PC-3 (cell line): Measurements from ENCODE around the gene CELF5. TPM values are rescaled to one million over a fixed set of nuclear protein-coding genes. Genes with fewer than 3 reads are reported as not detected.

Experiments used
- ATAC-seq: fragments of 200-7000 bp; cut with Tn5 transposase; 2 replicates; pipeline ENCODE4 v1.9.1; 2020; ENCODE audit warnings: mild to moderate bottlenecking, moderate library complexity
- Bru-seq: library from RNA; stranded (reverse); fragments of 400-500 nt; gene quantifications from one replicate; lab custom pipeline; 2021; lab: Mats Ljungman, UMichigan
- BruChase-seq, 2 experiments: library from RNA; stranded (reverse); fragments of 400-500 nt; gene quantifications; one replicate each; lab custom pipeline; 2021; lab: Mats Ljungman, UMichigan
- BruUV-seq: library from RNA; stranded (reverse); fragments of 400-500 nt; replicated peaks from 2 replicates; lab custom pipeline; 2021; lab: Mats Ljungman, UMichigan
- CTCF ChIA-PET: fragments of 300-600 bp; sonication (Branson Sonifier 250); formaldehyde crosslinking; loops from one replicate; lab custom pipeline; 2022; ENCODE audit warnings: antibody characterized with exemption; lab: Charles Lee
- POLR2A ChIA-PET: fragments of 300-600 bp; sonication (Branson Sonifier 250); formaldehyde crosslinking; loops from one replicate; lab custom pipeline; 2022; ENCODE audit warnings: antibody characterized with exemption; ENCODE audit not compliant: unreplicated experiment; lab: Charles Lee
- DNase-seq: peaks from one replicate; pipeline ENCODE4 v3.0.0-alpha.2; 2015
- H2AFZ ChIP-seq: fragments of 300-600 bp; sonication (generic); 2 replicates; pipeline ENCODE4 v1.6.0; 2016; ENCODE audit warnings: antibody characterized with exemption, low read length
- H3F3A ChIP-seq: fragments of 300-600 bp; sonication (generic); one replicate; pipeline ENCODE4 v1.6.0; 2017; ENCODE audit warnings: antibody characterized with exemption, low read length, control low read depth, mild to moderate bottlenecking; ENCODE audit not compliant: unreplicated experiment
- H3K27ac ChIP-seq: fragments of 300-600 bp; sonication (generic); 2 replicates; pipeline ENCODE4 v1.5.1; 2016; ENCODE audit warnings: mild to moderate bottlenecking, low read length
- H3K27me3 ChIP-seq: fragments of 300-600 bp; sonication (generic); 2 replicates; pipeline ENCODE4 v1.6.1; 2016; ENCODE audit warnings: low read length, mixed read lengths
- H3K36me3 ChIP-seq: fragments of 300-600 bp; sonication (generic); 2 replicates; pipeline ENCODE4 v1.6.1; 2016; ENCODE audit warnings: low read depth, mixed run types, low read length, mixed read lengths
- H3K4me1 ChIP-seq: fragments of 300-600 bp; sonication (generic); 2 replicates; pipeline ENCODE4 v1.5.1; 2016; ENCODE audit warnings: low read length; ENCODE audit not compliant: insufficient read depth
- H3K4me2 ChIP-seq: fragments of 300-600 bp; sonication (generic); 2 replicates; pipeline ENCODE4 v1.6.0; 2016; ENCODE audit warnings: low read length
- H3K4me3 ChIP-seq: fragments of 300-600 bp; sonication (generic); 2 replicates; pipeline ENCODE4 v1.5.1; 2016; ENCODE audit warnings: mild to moderate bottlenecking, low read length, mixed read lengths
- H3K79me2 ChIP-seq: fragments of 300-600 bp; sonication (generic); 2 replicates; pipeline ENCODE4 v1.6.1; 2017; ENCODE audit warnings: low read length, mixed read lengths
- H3K9ac ChIP-seq: fragments of 300-600 bp; sonication (generic); 2 replicates; pipeline ENCODE4 v1.6.0; 2016; ENCODE audit warnings: mild to moderate bottlenecking, low read length
- H3K9me2 ChIP-seq: fragments of 300-600 bp; sonication (generic); replicated peaks from 2 replicates; pipeline ENCODE4 v1.6.1; 2016; ENCODE audit warnings: mixed run types, low read length, mixed read lengths
- H3K9me3 ChIP-seq: fragments of 300-600 bp; sonication (generic); 2 replicates; pipeline ENCODE4 v1.6.1; 2016; ENCODE audit warnings: low read length, mixed read lengths
- H4K20me1 ChIP-seq: fragments of 300-600 bp; sonication (generic); 2 replicates; pipeline ENCODE4 v1.6.1; 2016; ENCODE audit warnings: low read length, mixed read lengths
- CTCF ChIP-seq: fragments of 300-600 bp; sonication (generic); conservative IDR thresholded peaks from 2 replicates; pipeline ENCODE4 v1.5.1; 2017; ENCODE audit warnings: antibody characterized with exemption, low read depth, mild to moderate bottlenecking, low read length
- EZH2 ChIP-seq: fragments of 300-600 bp; sonication (generic); IDR thresholded peaks from one replicate; pipeline ENCODE4 v1.6.1; 2017; ENCODE audit warnings: antibody characterized with exemption, mild to moderate bottlenecking, low read length; ENCODE audit not compliant: unreplicated experiment
- EZH2phosphoT487 ChIP-seq: fragments of 300-600 bp; sonication (generic); IDR thresholded peaks from 2 replicates; pipeline ENCODE4 v1.6.1; 2018; ENCODE audit warnings: mild to moderate bottlenecking, antibody characterized with exemption, low read length, borderline replicate concordance
- intact Hi-C: fragments of 100-400 bp; cut with micrococcal nuclease; formaldehyde crosslinking; loops from 2 replicates; pipeline ENCODE4 v1.9.0; 2023
- long read RNA-seq: library from polyadenylated mRNA; unstranded; transcript quantifications from one replicate; pipeline ENCODE4 v2.0.0, GENCODE V29; 2021; ENCODE audit not compliant: unreplicated experiment
- total RNA-seq: library from RNA; depleted of rRNA; stranded (reverse); fragments of >200 nt; gene quantifications from 2 replicates; pipeline ENCODE4 v1.2.3, GENCODE V29; 2014; rRNA removed

The CELF5 gene
- 0.44 and 0.75 TPM in 2 replicates for total RNA-seq
- Bru-seq, nascent RNA: percentile 19 among the genes with signal in this experiment
- percentile 32 among the genes with signal in this experiment for BruChase-seq, experiment 1, labeled RNA remaining after a 6-hour chase
- percentile 22 among the genes with signal in this experiment for BruChase-seq, experiment 2, labeled RNA remaining after a 2-hour chase
- long read RNA-seq, partial matches to known transcripts: 0 of 1 reads
- long read RNA-seq, other reads (novel, unspliced or antisense): 1 of 1 reads

- CTCF ChIA-PET: interaction anchor here (0.6 kb wide), 1 partner anchor 33 kb away, joined by 3 read pairs; no protein-coding TSS in a partner anchor
- Histone ChIP-seq H3K9me2 (no peaks in the 10 kb centered on the region), H3K36me3 (no peaks in the 10 kb centered on the region), H3K27ac (no peak within 1 kb of the TSS), H3K9ac (no peak within 1 kb of the TSS), H3K4me1 (no peaks in the 10 kb centered on the region), H3F3A (no peaks in the 10 kb centered on the region), H3K4me2 (no peak within 1 kb of the TSS), H3K4me3 (no peak within 1 kb of the TSS), H2AFZ (no peak within 1 kb of the TSS), H4K20me1 (no peaks in the 10 kb centered on the region), H3K79me2 (no peaks in the 10 kb centered on the region), H3K27me3 (no peaks in the 10 kb centered on the region; the same call in 1 of the 2 replicates), H3K9me3 (no peaks in the 10 kb centered on the region)
- no peak for TF ChIP-seq EZH2phosphoT487
- TF ChIP-seq EZH2: no peak
- no peak; the same call in 1 of the 2 replicates for TF ChIP-seq CTCF
- ATAC-seq (peak; percentile 50), DNase-seq (peak; percentile 30)
- intact Hi-C loops: no loop called here
- POLR2A ChIA-PET: no interaction called here
- no TSS peak for BruUV-seq
Observed at GRCh38 chr19:3224346-3225168, at the start of gene CELF5. CELF5 (plus strand) TSS chr19:3224661; CDS start chr19:3224740, 79 bp downstream.

GRCh38 chr19:3175781-3176714 is 48.4 kb upstream of the CELF5 start:
- Histone ChIP-seq H3K9me2 (no peaks in the 10 kb centered on the region), H3K4me1 (peaks cover 30% of the 10 kb centered on the region), H3K27ac (peak overlapping the region; percentile 98), H3K79me2 (no peaks in the 10 kb centered on the region), H3F3A (no peaks in the 10 kb centered on the region), H3K4me2 (peak overlapping the region; percentile 77), H2AFZ (no peak overlapping the region), H4K20me1 (no peaks in the 10 kb centered on the region), H3K36me3 (no peaks in the 10 kb centered on the region), H3K9me3 (no peaks in the 10 kb centered on the region), H3K4me3 (peak overlapping the region; percentile 27; the same call in 1 of the 2 replicates), H3K9ac (peak overlapping the region; percentile 87), H3K27me3 (no peaks in the 10 kb centered on the region)
- ATAC-seq: peak; percentile 48
- TSS peak; percentile 99 for BruUV-seq
- peak; percentile 91 for DNase-seq
- ChIA-PET POLR2A (interaction anchor here (0.6 to 0.7 kb wide), 2 partner anchors 34 to 39 kb away, joined by 3 to 4 read pairs; no protein-coding TSS in a partner anchor), CTCF (no interaction called here)
- TF ChIP-seq EZH2 (no peak), EZH2phosphoT487 (no peak), CTCF (no peak)
- intact Hi-C loops: no loop called here
